Measurements from ENCODE around the gene SOWAHA. TPM values are rescaled to one million over a fixed set of nuclear protein-coding genes. Genes with fewer than 3 reads are reported as not detected.

SOWAHA gene
- total and polyA plus RNA-seq, 2 donors, result 1.0 to 4.3 TPM

- WGBS, result 15% methylated on average over 39 of the region's 39 CpGs
- Histone ChIP-seq H3K4me1 (ENCODE audit: control insufficient read depth in 2 of 2, insufficient read depth in 2 of 2, low read length in 2 of 2) (peaks cover 9 to 13% of the 10 kb centered on the region in 2 donors), H3K9me3 (ENCODE audit: control insufficient read depth in 2 of 2, insufficient read depth in 1 of 2, low read length in 1 of 2) (no peaks in the 10 kb centered on the region), H3K27me3 (ENCODE audit: control insufficient read depth in 2 of 2, insufficient read depth in 1 of 2, low read length in 1 of 2) (peaks cover 17 to 65% of the 10 kb centered on the region in 2 donors), H3K27ac (ENCODE audit: low read depth in 1 of 2, low read length in 1 of 2) (no peak overlapping the region), H3K36me3 (ENCODE audit: control insufficient read depth in 2 of 2, insufficient read depth in 2 of 2, low read length in 1 of 2) (no peaks in the 10 kb centered on the region), H3K4me3 (ENCODE audit: low read length in 2 of 2) (peak overlapping the region; percentile 46 to 87)
- peak in 1 of 9 donors; percentile 21 for DNase-seq (ENCODE audit: low read depth in 6 of 9, low spot score in 9 of 9)
Observed at GRCh38 chr5:132776131-132776937, 36.8 kb upstream of the SOWAHA start.

GRCh38 chr5:132776938-132777208, 36.2 kb upstream of the SOWAHA start:
- Histone ChIP-seq H3K27ac (ENCODE audit: low read depth in 1 of 2, low read length in 1 of 2) (no peak overlapping the region), H3K4me3 (ENCODE audit: low read length in 2 of 2) (peak overlapping the region; percentile 52 to 87), H3K9me3 (ENCODE audit: control insufficient read depth in 2 of 2, insufficient read depth in 1 of 2, low read length in 1 of 2) (no peaks in the 10 kb centered on the region), H3K36me3 (ENCODE audit: control insufficient read depth in 2 of 2, insufficient read depth in 2 of 2, low read length in 1 of 2) (no peaks in the 10 kb centered on the region), H3K27me3 (ENCODE audit: control insufficient read depth in 2 of 2, insufficient read depth in 1 of 2, low read length in 1 of 2) (peaks cover 17 to 68% of the 10 kb centered on the region in 2 donors), H3K4me1 (ENCODE audit: control insufficient read depth in 2 of 2, insufficient read depth in 2 of 2, low read length in 2 of 2) (peaks cover 9 to 13% of the 10 kb centered on the region in 2 donors)
- peak in 1 of 9 donors; percentile 40 for DNase-seq (ENCODE audit: low read depth in 6 of 9, low spot score in 9 of 9)
- WGBS, result under 1% methylated on average over 40 of the region's 40 CpGs

GRCh38 chr5:132777209-132778069, 35.7 kb upstream of the SOWAHA start, which contains the start of gene SEPTIN8:
Gene SEPTIN8, minus strand, starts transcription at chr5:132777239. Its CDS starts 102 bp downstream, at chr5:132777137.
- WGBS, result 5% methylated on average over 82 of the region's 82 CpGs
- Histone ChIP-seq H3K27ac (ENCODE audit: low read depth in 1 of 2, low read length in 1 of 2) (peak within 1 kb of the TSS in 1 of 2 donors; percentile 70), H3K36me3 (ENCODE audit: control insufficient read depth in 2 of 2, insufficient read depth in 2 of 2, low read length in 1 of 2) (no peaks in the 10 kb centered on the region), H3K4me3 (ENCODE audit: low read length in 2 of 2) (peak within 1 kb of the TSS; percentile 52 to 87), H3K9me3 (ENCODE audit: control insufficient read depth in 2 of 2, insufficient read depth in 1 of 2, low read length in 1 of 2) (no peaks in the 10 kb centered on the region), H3K4me1 (ENCODE audit: control insufficient read depth in 2 of 2, insufficient read depth in 2 of 2, low read length in 2 of 2) (peaks cover 9 to 13% of the 10 kb centered on the region in 2 donors), H3K27me3 (ENCODE audit: control insufficient read depth in 2 of 2, insufficient read depth in 1 of 2, low read length in 1 of 2) (peaks cover 17 to 73% of the 10 kb centered on the region in 2 donors)
- peak in 1 of 9 donors; percentile 18 for DNase-seq (ENCODE audit: low read depth in 6 of 9, low spot score in 9 of 9)

- Histone ChIP-seq H3K27me3 (ENCODE audit: control insufficient read depth in 2 of 2, insufficient read depth in 1 of 2, low read length in 1 of 2) (peaks cover 17 to 67% of the 10 kb centered on the region in 2 donors), H3K36me3 (ENCODE audit: control insufficient read depth in 2 of 2, insufficient read depth in 2 of 2, low read length in 1 of 2) (no peaks in the 10 kb centered on the region), H3K9me3 (ENCODE audit: control insufficient read depth in 2 of 2, insufficient read depth in 1 of 2, low read length in 1 of 2) (no peaks in the 10 kb centered on the region), H3K4me1 (ENCODE audit: control insufficient read depth in 2 of 2, insufficient read depth in 2 of 2, low read length in 2 of 2) (peaks cover 9 to 13% of the 10 kb centered on the region in 2 donors), H3K27ac (ENCODE audit: low read depth in 1 of 2, low read length in 1 of 2) (peak overlapping the region in 1 of 2 donors; percentile 31), H3K4me3 (ENCODE audit: low read length in 2 of 2) (no peak overlapping the region)
- no peak for DNase-seq (ENCODE audit: low read depth in 6 of 9, low spot score in 9 of 9)
- WGBS, result 65% methylated on average over 4 of the region's 4 CpGs
Observed at GRCh38 chr5:132778129-132778528, 35.0 kb upstream of the SOWAHA start.

- H3K27me3 ChIP-seq (ENCODE audit: control insufficient read depth in 2 of 2, insufficient read depth in 1 of 2, low read length in 1 of 2), result peaks cover 17 to 65% of the 10 kb centered on the region in 2 donors
- 75% methylated on average over 5 of the region's 5 CpGs for WGBS
- no peaks in the 10 kb centered on the region for H3K36me3 ChIP-seq (ENCODE audit: control insufficient read depth in 2 of 2, insufficient read depth in 2 of 2, low read length in 1 of 2)
- H3K9me3 ChIP-seq (ENCODE audit: control insufficient read depth in 2 of 2, insufficient read depth in 1 of 2, low read length in 1 of 2), result no peaks in the 10 kb centered on the region
- H3K27ac ChIP-seq (ENCODE audit: low read depth in 1 of 2, low read length in 1 of 2), result no peak overlapping the region
- no peak for DNase-seq (ENCODE audit: low read depth in 6 of 9, low spot score in 9 of 9)
- peaks cover 9 to 13% of the 10 kb centered on the region in 2 donors for H3K4me1 ChIP-seq (ENCODE audit: control insufficient read depth in 2 of 2, insufficient read depth in 2 of 2, low read length in 2 of 2)
- no peak overlapping the region for H3K4me3 ChIP-seq (ENCODE audit: low read length in 2 of 2)
Observed at GRCh38 chr5:132778856-132779255, 34.2 kb upstream of the SOWAHA start.

- no peak for DNase-seq (ENCODE audit: low read depth in 6 of 9, low spot score in 9 of 9)
- 97% methylated on average over 3 of the region's 3 CpGs for WGBS
Observed at GRCh38 chr5:132779961-132780360, 33.1 kb upstream of the SOWAHA start.

GRCh38 chr5:132780577-132780976, 32.5 kb upstream of the SOWAHA start:
- no peaks in the 10 kb centered on the region for H3K9me3 ChIP-seq (ENCODE audit: control insufficient read depth in 2 of 2, insufficient read depth in 1 of 2, low read length in 1 of 2)
- peaks cover 12 to 48% of the 10 kb centered on the region in 2 donors for H3K27me3 ChIP-seq (ENCODE audit: control insufficient read depth in 2 of 2, insufficient read depth in 1 of 2, low read length in 1 of 2)
- no peaks in the 10 kb centered on the region for H3K36me3 ChIP-seq (ENCODE audit: control insufficient read depth in 2 of 2, insufficient read depth in 2 of 2, low read length in 1 of 2)
- H3K4me1 ChIP-seq (ENCODE audit: control insufficient read depth in 2 of 2, insufficient read depth in 2 of 2, low read length in 2 of 2), result peaks cover 9 to 20% of the 10 kb centered on the region in 2 donors
- WGBS, result 62% methylated on average over 1 of the region's 1 CpG
- H3K27ac ChIP-seq (ENCODE audit: low read depth in 1 of 2, low read length in 1 of 2), result no peak overlapping the region
- no peak overlapping the region for H3K4me3 ChIP-seq (ENCODE audit: low read length in 2 of 2)
- no peak for DNase-seq (ENCODE audit: low read depth in 6 of 9, low spot score in 9 of 9)

More at GRCh38 chr5:132779961-132780360, 33.1 kb upstream of the SOWAHA start:
- Histone ChIP-seq H3K4me1 (ENCODE audit: control insufficient read depth in 2 of 2, insufficient read depth in 2 of 2, low read length in 2 of 2) (peaks cover 9 to 13% of the 10 kb centered on the region in 2 donors), H3K36me3 (ENCODE audit: control insufficient read depth in 2 of 2, insufficient read depth in 2 of 2, low read length in 1 of 2) (no peaks in the 10 kb centered on the region), H3K27me3 (ENCODE audit: control insufficient read depth in 2 of 2, insufficient read depth in 1 of 2, low read length in 1 of 2) (peaks cover 17 to 54% of the 10 kb centered on the region in 2 donors), H3K27ac (ENCODE audit: low read depth in 1 of 2, low read length in 1 of 2) (no peak overlapping the region), H3K9me3 (ENCODE audit: control insufficient read depth in 2 of 2, insufficient read depth in 1 of 2, low read length in 1 of 2) (no peaks in the 10 kb centered on the region), H3K4me3 (ENCODE audit: low read length in 2 of 2) (no peak overlapping the region)

- WGBS, result 96% methylated on average over 4 of the region's 4 CpGs
Observed at GRCh38 chr5:132781029-132781428, 32.1 kb upstream of the SOWAHA start.

GRCh38 chr5:132782101-132782500, 31.0 kb upstream of the SOWAHA start:
- Histone ChIP-seq H3K9me3 (ENCODE audit: control insufficient read depth in 2 of 2, insufficient read depth in 1 of 2, low read length in 1 of 2) (no peaks in the 10 kb centered on the region), H3K4me3 (ENCODE audit: low read length in 2 of 2) (no peak overlapping the region), H3K27me3 (ENCODE audit: control insufficient read depth in 2 of 2, insufficient read depth in 1 of 2, low read length in 1 of 2) (peaks cover 9 to 37% of the 10 kb centered on the region in 2 donors), H3K27ac (ENCODE audit: low read depth in 1 of 2, low read length in 1 of 2) (no peak overlapping the region), H3K36me3 (ENCODE audit: control insufficient read depth in 2 of 2, insufficient read depth in 2 of 2, low read length in 1 of 2) (no peaks in the 10 kb centered on the region), H3K4me1 (ENCODE audit: control insufficient read depth in 2 of 2, insufficient read depth in 2 of 2, low read length in 2 of 2) (peaks cover 4 to 14% of the 10 kb centered on the region in 2 donors)
- WGBS, result 24% methylated on average over 4 of the region's 4 CpGs
- DNase-seq (ENCODE audit: low read depth in 6 of 9, low spot score in 9 of 9), result no peak

More at GRCh38 chr5:132781029-132781428, 32.1 kb upstream of the SOWAHA start:
- peaks cover 9 to 20% of the 10 kb centered on the region in 2 donors for H3K4me1 ChIP-seq (ENCODE audit: control insufficient read depth in 2 of 2, insufficient read depth in 2 of 2, low read length in 2 of 2)
- H3K9me3 ChIP-seq (ENCODE audit: control insufficient read depth in 2 of 2, insufficient read depth in 1 of 2, low read length in 1 of 2), result no peaks in the 10 kb centered on the region
- H3K27me3 ChIP-seq (ENCODE audit: control insufficient read depth in 2 of 2, insufficient read depth in 1 of 2, low read length in 1 of 2), result peaks cover 11 to 44% of the 10 kb centered on the region in 2 donors
- no peak overlapping the region for H3K4me3 ChIP-seq (ENCODE audit: low read length in 2 of 2)
- H3K36me3 ChIP-seq (ENCODE audit: control insufficient read depth in 2 of 2, insufficient read depth in 2 of 2, low read length in 1 of 2), result no peaks in the 10 kb centered on the region
- H3K27ac ChIP-seq (ENCODE audit: low read depth in 1 of 2, low read length in 1 of 2), result no peak overlapping the region
- no peak for DNase-seq (ENCODE audit: low read depth in 6 of 9, low spot score in 9 of 9)

All from thymus (tissue), 11 donors.